Stimulated activated naive CD4-positive, alpha-beta T cell (primary cell): ENCODE results near the gene RUSF1.
"Not testable (repeated sequence)": the region's sequence is repeated elsewhere in the genome, so short reads cannot be mapped to it uniquely, and the experiment has no call there.

Source experiments
- DNase-seq, 6 experiments: peaks; one replicate each; lab custom pipeline; 2025; lab: John Stamatoyannopoulos, UW

RUSF1 gene

DNA sequence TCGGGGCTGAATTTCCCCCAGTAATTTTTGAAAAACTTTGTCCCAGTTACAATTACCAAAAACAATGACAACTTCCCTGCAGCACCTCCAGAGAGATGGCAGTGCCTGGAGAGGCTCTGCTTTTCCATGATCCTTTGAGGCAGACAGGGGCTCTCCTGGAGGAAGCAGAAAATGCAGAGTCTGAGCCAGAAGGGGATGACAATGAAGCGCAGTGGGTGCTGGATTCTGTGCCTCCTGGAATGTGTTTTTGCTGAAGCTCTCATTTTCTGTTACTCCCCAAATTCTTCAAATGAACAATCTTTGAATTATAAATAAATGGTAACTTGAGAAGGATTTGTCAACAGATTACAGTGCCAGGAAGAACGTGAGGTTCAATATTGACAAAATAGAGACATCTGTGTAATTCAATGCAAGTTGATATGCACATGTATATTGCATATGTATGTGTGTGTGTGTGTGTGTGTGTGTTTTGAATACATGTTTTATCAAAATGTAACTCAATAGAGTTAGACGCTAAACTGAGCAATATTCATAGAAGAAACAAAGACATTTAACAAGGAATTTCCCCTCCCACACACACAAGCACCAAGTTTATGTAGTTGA lies 9.7 kb upstream of the RUSF1 start:
- no peak for DNase-seq

DNA sequence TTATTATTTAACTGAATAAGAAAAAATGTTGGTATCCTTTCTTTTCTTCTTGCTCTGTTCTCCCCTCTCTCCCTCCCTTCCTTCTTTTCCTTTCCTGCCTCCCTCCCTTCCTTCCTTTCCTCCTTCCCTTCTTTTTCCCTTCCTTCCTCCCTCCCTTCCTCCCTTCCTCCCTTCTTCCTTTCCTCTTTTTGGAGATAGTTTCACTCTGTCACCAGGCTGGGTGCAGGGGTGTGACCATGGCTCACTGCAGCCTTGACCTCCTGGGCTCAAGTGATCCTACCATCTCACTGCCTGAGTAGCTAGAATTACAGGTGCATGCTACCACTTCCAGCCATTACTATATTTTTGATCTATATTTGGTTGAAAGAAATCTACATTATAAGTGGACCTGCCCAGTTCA lies 5.7 kb upstream of the RUSF1 start:
- DNase-seq, result no peak

DNA sequence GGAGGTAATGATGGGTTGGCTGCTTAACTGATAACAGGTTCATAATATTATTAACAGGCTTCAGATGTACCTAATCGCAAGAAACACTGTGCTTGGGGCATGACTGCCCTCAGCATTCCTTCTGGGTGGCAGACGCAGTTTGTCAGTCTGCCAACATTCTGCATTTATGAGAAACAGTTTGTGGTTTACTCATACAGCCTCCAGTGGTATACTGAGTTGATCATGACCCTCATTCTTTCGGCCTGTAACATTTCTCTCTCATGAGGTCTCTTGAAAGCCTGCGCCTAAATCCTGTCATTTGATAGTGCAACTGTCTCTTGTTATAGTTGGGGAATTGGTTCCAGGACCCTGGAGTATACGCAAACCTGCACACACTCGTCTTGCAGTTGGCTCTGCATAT lies 4.9 kb upstream of the RUSF1 start:
- DNase-seq, result no peak

DNA sequence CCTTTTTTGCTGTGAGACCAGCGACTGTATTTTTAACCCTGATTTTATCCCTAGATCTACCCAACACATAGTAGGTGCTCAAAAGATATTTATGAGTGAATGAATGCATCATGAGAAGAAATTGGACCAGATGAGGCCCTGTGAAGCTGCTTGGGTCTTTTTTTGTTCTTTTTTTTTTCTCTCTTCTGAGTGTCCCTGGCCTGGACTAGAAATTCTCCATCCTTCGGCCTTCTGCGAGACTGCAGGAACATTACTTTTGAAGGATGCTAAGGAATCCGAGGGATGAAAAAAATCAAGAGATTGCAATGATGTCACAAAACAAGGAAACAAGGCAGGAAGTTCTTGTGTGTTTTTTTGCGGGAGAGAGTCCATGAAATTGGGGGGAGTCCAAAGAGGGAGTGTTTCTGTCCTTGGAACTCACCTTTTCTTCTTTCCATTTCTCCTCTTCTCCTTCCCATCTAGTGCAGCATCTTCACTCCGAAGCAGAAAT lies 560 bp upstream of the RUSF1 start:
- DNase-seq, result no peak

DNA sequence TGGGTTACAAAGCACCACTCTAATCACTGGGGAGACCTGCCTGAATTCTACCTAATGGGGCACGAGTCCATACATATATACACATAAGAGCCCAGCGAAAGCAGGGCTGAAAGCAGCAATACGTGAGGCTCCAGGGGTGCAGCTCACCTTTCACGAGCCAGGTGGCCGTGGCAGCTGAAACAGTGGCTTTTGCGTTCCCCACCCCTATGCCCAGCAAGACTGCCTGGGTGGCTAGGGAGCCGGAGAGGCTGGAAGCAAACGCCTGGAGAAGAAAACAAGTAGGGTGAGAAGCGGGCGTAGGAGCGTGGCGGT lies 618 bp downstream of the RUSF1 start:
- DNase-seq, result no peak

DNA sequence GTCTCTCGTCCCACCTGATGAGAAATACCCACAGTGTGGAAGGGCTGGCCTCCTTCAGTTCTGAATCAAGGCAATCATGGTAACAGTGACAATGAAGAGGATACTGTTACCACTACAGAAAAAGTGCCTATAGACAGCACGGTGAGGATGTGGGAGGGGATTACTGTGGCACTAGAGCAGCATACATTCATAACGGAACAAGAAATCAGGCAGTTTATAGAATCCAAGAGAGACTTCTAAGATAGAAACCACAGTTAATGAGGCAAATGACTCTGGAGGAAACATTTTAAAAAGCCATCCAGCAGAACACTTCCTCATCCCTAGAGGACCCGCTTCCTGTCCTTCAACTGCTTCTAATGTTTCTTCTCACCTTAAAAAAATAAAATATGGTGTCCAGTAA lies 2.7 kb downstream of the RUSF1 start:
- no peak for DNase-seq

DNA sequence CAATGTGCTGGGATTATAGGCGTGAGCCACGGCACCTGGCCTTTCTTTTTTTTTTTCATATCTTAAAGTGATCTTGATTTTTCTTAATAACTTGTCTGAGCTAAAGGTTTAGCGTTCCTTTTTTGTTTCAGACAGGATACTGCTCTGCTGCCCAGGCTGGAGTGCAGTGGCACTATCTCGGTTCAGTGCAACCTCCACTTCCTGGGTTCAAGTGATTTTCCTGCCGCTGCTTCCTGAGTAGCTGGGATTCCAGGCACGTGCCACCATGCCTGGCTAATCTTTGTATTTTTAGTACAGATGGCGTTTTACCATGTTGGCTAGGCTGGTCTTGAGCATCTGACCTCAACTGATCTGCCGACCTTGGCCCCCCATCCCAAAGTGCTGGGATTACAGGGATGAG lies 4.0 kb downstream of the RUSF1 start:
- DNase-seq, result no peak

DNA sequence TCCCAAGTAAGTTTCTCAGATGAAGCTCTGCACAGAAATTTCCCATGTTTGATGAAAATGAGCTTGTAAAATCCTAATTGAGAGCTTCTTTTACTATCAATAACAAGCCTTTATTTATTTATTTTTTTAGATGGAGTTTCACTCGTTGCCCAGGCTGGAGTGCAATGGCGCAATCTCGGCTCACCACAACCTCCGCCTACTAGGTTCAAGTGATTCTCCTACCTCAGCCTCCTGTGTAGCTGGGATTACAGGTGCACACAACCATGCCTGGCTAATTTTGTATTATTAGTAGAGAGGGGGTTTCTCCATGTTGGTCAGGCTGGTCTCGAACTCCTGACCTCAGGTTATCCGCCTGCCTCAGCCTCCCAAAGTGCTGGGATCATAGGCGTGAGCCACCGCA lies 4.6 kb downstream of the RUSF1 start:
- DNase-seq, result not testable (repeated sequence)

DNA sequence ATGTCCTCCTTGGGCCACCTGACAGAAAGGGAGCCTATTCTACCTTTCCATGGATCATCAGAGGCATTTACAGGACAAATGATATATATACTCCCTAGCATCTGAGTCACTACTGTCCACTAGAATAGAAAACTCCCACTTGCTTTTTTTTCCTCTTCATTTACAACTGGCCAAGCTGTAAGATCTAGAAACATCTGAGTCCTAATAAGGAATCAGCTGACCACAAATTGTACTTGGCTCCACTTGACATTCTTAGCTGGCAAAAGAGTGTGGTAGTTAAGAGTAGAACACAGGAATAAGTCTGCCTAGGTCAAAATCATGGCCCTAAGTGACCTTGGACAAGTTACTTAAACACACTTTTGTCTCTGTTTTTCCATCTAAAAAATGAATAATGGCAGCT lies 5.2 kb downstream of the RUSF1 start:
- DNase-seq, result no peak

DNA sequence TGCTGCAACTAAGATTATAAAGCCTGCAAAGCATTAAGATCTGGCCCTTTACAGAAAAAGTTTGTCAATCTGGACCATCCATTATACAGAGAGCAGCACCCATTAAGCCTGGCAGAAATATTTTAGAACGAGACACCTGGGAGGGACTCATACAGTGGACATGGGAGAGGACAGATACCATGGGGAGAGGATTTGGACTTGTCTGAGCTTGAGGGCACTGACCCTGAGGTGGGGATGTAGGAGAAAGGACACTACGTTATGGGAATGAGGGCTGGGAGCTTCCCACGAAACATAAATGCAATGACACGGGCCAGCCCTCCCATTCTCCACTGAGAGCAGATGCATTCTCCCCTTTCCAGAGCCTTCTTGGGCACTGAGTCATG lies 6.2 kb downstream of the RUSF1 start:
- DNase-seq, result no peak

DNA sequence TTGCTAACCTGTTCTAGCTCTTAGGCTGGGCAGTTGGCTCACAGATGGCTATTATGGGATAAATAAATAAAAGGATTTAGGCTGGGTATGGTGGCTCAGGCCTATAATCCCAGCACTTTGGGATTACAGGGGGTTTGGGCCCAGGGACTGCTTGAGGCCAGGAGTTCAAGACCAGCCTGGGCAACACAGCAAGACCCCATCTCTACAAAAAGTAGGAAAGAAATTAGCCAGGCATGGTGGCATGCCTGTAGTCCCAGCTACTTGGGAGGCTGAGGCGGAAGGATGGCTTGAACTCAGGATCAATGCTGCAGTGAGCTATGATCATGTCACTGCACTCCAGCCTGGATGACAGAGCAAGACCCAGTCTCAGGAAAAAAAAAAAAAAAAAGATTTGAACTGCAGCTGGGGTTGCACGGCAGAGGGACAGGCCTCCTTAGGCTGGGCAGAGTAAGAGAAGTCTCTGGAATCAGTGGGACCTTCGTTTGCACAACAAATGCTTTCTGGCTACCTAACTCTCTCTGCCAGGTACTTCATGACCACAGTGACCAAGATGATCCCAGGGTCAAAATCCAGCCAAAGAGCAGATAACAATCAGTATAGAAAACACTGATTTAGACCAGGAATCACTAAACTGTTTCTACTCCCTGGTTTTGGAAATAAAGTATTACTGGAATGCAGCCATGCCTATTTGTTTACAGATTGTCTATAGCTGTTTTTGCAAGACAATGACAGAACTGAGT lies 6.8 kb downstream of the RUSF1 start:
- DNase-seq, result no peak

DNA sequence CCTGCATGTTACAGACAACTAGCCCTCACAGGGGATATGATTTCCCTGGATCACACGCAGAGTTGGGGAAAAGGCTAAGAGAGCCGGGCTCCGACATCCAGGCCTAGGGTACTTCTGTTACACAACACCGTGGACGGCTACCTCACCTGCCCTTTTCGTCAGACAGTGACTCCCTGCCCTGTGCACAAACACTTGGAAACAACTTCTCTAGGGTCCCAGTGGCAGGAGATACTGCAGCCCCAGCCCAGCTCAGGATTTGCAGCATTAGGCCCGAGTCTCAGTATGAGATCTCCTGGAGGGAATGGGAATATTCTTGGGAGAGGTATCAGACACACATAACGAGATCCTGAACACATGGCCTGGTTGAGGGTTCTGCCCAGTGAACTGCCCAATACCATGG lies 8.3 kb downstream of the RUSF1 start:
- DNase-seq, result no peak

DNA sequence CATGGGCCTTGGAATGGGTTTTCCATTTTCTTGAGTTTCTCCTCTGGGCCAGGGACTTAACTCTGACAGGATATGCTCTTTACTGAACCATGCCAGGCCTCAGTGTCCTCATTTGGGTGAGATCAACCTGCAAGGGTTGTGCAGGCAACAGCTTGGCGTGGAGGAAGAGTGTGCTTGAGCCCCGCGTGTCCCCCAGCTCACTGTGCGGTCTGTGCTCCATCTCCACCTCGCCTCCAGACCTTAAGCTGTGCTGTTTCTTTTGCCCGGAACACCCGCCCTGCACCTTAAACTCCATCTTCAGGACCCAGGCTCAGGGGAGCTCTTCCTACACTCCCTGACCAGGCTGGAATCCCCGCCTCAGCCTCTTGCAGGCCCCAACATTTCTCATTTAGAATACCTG lies 9.7 kb downstream of the RUSF1 start:
- no peak for DNase-seq

DNA sequence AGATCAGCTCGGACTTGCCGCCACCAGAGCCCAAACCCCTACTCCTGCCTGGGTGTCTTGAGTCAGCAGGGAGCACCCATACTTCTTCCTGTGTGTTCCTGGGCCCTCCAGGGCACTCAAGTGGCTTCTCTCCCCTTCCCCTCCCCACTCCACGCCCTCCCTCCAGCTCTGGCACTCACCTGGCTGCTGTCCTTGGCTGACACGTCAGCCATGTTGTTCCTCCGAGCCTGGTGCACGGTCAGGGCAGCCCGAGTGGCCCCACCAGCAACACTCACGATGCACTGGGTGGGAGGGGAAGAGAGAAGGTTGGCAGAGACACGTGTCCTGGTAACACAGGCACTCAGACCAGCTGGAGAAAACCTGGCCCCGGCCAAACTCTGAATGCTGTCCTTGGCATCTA lies 11.5 kb downstream of the RUSF1 start:
- DNase-seq, result no peak

DNA sequence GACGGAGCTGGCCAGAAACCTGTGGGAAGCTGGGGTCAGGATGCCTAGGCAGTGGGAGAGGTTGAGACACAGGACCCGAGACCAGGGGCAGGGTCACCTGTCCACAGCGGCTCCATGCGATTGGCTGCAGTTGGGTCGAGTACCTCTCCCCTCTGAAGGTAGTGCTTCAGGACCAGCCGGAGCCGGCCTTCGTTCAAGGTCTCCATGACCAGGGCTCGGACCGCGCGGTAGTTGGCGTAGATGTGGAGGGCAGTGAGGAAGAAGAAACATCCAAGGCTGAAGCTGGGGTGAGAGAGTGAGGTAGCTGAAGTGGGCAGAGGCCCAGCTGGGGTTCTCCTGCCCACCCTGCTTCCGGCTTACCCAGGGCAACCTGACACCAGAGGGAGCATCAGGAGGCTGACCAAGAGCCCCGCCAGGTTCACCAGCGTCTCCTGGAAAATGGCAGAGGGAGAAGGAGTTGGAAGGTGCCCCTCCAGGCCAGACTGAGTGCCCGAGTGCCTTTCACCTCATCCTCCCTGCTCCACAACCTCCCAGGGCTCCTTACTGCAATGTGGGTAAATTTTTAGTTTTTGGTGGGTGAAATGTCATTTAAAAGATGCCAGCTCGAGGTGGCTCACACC lies 14.6 kb downstream of the RUSF1 start:
- DNase-seq, result no peak

DNA sequence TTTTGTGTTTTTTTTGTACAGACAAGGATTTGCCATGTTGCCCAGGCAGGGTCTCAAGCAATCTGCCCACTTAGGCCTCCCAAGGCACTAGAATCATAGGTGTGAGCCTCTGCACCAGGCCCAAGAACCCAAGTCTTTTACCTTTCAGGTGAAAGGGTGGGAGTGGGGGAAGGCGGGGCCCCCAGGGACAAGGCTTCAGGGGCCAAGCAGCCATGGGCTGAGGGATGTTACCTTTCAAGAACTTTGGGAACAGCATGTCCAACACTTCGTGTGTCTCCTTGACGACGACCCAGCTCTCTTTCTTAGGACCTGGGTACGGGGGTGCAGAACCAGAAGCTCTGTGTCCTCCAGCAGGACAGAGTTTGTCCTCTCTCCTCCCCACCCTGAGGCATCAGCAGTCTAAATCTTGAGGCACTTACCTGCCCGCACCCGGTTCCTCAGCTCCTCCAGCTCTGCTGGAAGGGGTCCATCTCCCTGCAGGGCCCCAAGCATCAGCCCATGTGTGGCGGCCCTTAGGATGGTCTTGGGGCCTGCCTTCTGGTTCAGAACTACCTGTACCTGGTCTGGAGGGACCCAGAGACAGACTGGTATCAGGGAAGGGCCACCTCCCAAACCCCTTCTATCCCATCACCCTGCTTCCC lies 16.3 kb downstream of the RUSF1 start:
- no peak for DNase-seq

DNA sequence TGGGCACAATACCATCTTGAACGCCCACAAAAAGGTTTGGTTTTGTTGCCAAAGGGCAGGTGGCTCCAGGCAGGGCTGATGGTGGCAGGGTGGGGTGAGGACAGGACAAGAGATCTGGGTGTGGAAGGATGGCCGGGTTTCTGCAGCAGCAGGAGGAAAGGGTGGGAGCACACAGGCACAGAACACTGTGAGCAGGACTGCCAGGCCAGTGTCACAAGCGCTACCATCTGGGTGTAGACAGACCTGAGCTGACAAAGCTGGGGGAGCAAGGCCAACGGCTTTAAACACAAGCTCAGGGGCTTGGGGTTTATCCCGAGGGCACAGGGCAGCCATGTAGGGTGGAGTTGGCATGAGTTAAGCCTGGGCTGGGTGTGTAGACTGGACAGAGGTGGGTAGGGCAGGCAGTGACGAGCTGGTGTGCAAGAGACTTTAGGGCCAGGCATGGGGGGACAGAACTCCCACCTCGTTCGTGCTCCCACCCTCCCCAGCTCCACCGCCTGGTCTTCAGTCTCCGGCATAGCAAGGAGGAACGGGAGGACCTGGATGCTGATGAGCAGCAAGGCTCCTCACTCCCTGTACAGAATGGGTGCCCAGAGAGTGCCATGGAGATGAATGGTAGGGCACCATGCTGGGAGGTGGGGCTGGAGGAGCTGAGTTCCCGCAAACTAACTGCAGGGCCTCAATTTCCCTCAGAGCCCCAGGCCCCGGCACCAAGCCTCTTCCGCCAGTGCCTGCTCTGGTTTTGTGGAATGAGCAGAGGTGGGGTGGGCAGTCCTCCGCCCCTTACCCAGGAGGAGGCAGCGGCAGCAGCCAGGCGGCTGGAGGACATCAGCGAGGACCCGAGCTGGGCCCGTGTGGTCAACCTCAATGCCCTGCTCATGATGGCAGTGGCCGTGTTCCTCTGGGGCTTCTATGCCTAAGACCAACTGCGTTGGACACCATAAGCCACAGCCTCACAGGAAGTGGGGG lies 18.3 kb downstream of the RUSF1 start:
- DNase-seq, result no peak

DNA sequence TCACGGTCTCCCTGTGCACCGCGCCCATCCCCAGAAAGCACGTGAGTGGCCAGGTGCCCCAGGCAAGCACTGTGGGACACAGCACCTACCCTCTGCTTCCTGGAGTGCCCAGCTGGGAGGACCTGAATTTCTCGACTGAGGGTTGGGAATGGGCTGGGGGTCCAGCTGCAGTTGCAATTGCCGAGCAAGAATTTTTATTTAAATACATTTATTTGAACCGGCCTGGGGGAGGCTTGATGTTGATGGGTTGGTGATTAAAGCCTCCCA lies 19.0 kb downstream of the RUSF1 start:
- DNase-seq, result no peak

DNA sequence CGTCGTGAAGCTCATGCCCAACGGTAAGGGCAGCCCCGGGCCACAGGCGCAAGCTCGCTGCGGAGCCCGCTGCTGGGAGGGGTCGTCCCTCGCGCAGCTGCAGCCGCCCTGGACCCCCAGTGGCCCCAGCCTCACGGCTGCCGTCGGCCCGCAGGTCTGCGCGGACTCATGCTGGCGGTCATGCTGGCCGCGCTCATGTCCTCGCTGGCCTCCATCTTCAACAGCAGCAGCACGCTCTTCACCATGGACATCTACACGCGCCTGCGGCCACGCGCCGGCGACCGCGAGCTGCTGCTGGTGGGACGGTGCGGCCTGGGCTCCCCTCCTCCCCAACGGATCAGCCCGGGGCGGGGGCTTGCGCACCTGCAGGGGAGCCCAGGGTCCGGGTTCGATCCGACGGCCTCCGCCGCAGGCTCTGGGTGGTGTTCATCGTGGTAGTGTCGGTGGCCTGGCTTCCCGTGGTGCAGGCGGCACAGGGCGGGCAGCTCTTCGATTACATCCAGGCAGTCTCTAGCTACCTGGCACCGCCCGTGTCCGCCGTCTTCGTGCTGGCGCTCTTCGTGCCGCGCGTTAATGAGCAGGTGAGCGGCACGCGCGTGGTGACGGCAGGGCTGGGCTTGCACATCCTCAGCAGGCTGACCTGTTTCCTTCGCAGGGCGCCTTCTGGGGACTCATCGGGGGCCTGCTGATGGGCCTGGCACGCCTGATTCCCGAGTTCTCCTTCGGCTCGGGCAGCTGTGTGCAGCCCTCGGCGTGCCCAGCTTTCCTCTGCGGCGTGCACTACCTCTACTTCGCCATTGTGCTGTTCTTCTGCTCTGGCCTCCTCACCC lies 19.5 kb downstream of the RUSF1 start:
- peak in 1 of 6 experiments; percentile 30 for DNase-seq

DNA sequence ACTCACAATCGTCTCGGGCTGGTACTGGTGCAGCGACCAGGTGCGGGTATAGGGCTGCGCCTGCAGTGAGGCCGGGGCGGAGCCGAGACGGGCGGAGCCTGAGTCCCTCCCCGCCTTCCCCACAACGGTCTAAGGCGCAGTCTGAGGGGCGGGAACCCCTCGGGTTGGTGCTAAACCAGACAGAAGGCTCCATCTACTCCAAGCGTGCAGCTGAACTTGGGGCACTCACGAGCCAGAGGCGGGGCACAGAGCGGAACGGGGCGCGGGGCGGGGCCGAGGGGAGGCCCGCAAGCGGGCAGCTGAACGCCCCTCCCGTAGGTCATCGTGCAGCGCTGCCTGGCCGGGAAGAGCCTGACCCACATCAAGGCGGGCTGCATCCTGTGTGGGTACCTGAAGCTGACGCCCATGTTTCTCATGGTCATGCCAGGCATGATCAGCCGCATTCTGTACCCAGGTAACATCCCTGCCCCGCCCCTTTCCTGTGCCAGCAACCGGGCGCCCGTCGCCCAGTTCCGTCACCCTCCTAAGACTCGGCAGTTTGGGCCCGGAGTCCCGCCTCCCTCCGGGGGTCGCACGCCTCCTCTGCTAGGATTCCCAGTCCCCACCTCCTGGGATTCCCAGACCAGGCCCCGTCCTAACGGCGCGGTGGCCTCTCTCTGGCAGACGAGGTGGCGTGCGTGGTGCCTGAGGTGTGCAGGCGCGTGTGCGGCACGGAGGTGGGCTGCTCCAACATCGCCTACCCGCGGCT lies 20.3 kb downstream of the RUSF1 start:
- DNase-seq, result peak; percentile 70 to 84 (median 78)
